HepG2 (cell line): ENCODE results near the gene AADACL4. TPM values are rescaled to one million over a fixed set of nuclear protein-coding genes. Genes with fewer than 3 reads are reported as not detected.

Experiments used
- ATF7 ChIP-seq, 2 experiments: fragments of 450-650 bp in 1 of 2; sonication (generic) in 1 of 2; formaldehyde crosslinking in 1 of 2; IDR thresholded peaks; 2 replicates each; pipeline versions ENCODE4 v1.4.0 to v1.6.1; 2016 to 2020; ENCODE audit warnings: antibody characterized with exemption in 1 of 2, mild to moderate bottlenecking in 1 of 2, missing genetic modification reagents in 1 of 2
- DMAP1 ChIP-seq: IDR thresholded peaks from 2 replicates; pipeline ENCODE4 v1.6.1; 2016
- NR2F6 ChIP-seq, 2 experiments: IDR thresholded peaks; 2 replicates each; pipeline ENCODE4 v1.6.1; 2016; ENCODE audit warnings: antibody characterized with exemption in 1 of 2, mild to moderate bottlenecking in 1 of 2
- SCMH1 ChIP-seq: sonication (generic); formaldehyde crosslinking; IDR thresholded peaks from 2 replicates; pipeline ENCODE4 v1.9.0; 2021; ENCODE audit warnings: missing genetic modification reagents, mild to moderate bottlenecking, borderline replicate concordance
- STAT6 ChIP-seq: sonication (generic); formaldehyde crosslinking; IDR thresholded peaks from 2 replicates; pipeline ENCODE4 v1.4.0; 2020; ENCODE audit warnings: missing genetic modification reagents, mild to moderate bottlenecking, borderline replicate concordance
- TAF15 ChIP-seq: fragments of 200-400 bp; formaldehyde crosslinking; IDR thresholded peaks from one replicate; pipeline ENCODE4 v1.6.1; 2018; ENCODE audit warnings: mild to moderate bottlenecking, low read depth, low read length; ENCODE audit not compliant: poor library complexity, severe bottlenecking
- ZNF318 ChIP-seq: sonication (generic); formaldehyde crosslinking; IDR thresholded peaks from 2 replicates; pipeline ENCODE4 v1.4.0; 2020; ENCODE audit warnings: mild to moderate bottlenecking, missing genetic modification reagents
- ZNF343 ChIP-seq: sonication (generic); formaldehyde crosslinking; IDR thresholded peaks from 2 replicates; pipeline ENCODE4 v1.4.0; 2020; ENCODE audit warnings: mild to moderate bottlenecking, missing genetic modification reagents
- ZNF563 ChIP-seq: sonication (generic); formaldehyde crosslinking; IDR thresholded peaks from 2 replicates; pipeline ENCODE4 v1.8.0; 2022; ENCODE audit warnings: mild to moderate bottlenecking, moderate library complexity, missing genetic modification reagents
- polyA plus RNA-seq, 8 experiments: library from polyadenylated mRNA; depleted of rRNA in 3 of 8; stranded (reverse) in 7 of 8; unstranded in 1 of 8; fragments of >200 nt; fragmentation: Illumina TruSeq in 4 of 8; extraction: Trizol in 4 of 8; gene quantifications; 2 replicates each; pipeline versions ENCODE4 v1.2.1 to v1.2.3, GENCODE V29; 2011 to 2016; ENCODE audit warnings: low read depth in 4 of 8, missing spikeins in 1 of 8, mixed read lengths in 1 of 8; ENCODE audit not compliant: insufficient read depth in 1 of 8
- total RNA-seq, 5 experiments: library from RNA; depleted of rRNA; stranded (reverse); fragments of >200 nt; fragmentation: Illumina TruSeq; extraction: Trizol; gene quantifications; 2 replicates each; pipeline ENCODE4 v1.2.3, GENCODE V29; 2016; ENCODE audit warnings: low read depth in 1 of 5
- TF ChIP-seq, protein P1 (sequence below): sonication (generic); formaldehyde crosslinking; IDR thresholded peaks from 2 replicates; pipeline ENCODE4 v1.4.0; 2020; ENCODE audit warnings: missing genetic modification reagents
- TF ChIP-seq, protein P2 (sequence below): sonication (generic); formaldehyde crosslinking; IDR thresholded peaks from 2 replicates; pipeline ENCODE4 v1.9.0; 2021; ENCODE audit warnings: missing genetic modification reagents, borderline replicate concordance

The AADACL4 gene
- total and polyA plus RNA-seq, 2 of the 13 experiments (the other 11 are each of a cell fraction or from before 2014, with no cell fraction given), result not detected

GRCh38 chr1:12618965-12619791 lies 24.7 kb upstream of the AADACL4 start (continued):
- no peak for TF ChIP-seq ZNF318
- no peak for TF ChIP-seq ATF7 (IDR thresholded peaks at IDR 0.05)
- TF ChIP-seq ATF7 (CRISPR knock-in tag; IDR thresholded peaks at IDR 0.05), result no peak
- peak; percentile 80; the same call in 1 of the 2 replicates for TF ChIP-seq ZNF343 (CRISPR knock-in tag)
- TF ChIP-seq TAF15, result no peak
- TF ChIP-seq, protein P1, sequence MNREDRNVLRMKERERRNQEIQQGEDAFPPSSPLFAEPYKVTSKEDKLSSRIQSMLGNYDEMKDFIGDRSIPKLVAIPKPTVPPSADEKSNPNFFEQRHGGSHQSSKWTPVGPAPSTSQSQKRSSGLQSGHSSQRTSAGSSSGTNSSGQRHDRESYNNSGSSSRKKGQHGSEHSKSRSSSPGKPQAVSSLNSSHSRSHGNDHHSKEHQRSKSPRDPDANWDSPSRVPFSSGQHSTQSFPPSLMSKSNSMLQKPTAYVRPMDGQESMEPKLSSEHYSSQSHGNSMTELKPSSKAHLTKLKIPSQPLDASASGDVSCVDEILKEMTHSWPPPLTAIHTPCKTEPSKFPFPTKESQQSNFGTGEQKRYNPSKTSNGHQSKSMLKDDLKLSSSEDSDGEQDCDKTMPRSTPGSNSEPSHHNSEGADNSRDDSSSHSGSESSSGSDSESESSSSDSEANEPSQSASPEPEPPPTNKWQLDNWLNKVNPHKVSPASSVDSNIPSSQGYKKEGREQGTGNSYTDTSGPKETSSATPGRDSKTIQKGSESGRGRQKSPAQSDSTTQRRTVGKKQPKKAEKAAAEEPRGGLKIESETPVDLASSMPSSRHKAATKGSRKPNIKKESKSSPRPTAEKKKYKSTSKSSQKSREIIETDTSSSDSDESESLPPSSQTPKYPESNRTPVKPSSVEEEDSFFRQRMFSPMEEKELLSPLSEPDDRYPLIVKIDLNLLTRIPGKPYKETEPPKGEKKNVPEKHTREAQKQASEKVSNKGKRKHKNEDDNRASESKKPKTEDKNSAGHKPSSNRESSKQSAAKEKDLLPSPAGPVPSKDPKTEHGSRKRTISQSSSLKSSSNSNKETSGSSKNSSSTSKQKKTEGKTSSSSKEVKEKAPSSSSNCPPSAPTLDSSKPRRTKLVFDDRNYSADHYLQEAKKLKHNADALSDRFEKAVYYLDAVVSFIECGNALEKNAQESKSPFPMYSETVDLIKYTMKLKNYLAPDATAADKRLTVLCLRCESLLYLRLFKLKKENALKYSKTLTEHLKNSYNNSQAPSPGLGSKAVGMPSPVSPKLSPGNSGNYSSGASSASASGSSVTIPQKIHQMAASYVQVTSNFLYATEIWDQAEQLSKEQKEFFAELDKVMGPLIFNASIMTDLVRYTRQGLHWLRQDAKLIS, result peak; percentile 82; the same call in 1 of the 2 replicates
- TF ChIP-seq STAT6, result no peak
- TF ChIP-seq, protein P2, sequence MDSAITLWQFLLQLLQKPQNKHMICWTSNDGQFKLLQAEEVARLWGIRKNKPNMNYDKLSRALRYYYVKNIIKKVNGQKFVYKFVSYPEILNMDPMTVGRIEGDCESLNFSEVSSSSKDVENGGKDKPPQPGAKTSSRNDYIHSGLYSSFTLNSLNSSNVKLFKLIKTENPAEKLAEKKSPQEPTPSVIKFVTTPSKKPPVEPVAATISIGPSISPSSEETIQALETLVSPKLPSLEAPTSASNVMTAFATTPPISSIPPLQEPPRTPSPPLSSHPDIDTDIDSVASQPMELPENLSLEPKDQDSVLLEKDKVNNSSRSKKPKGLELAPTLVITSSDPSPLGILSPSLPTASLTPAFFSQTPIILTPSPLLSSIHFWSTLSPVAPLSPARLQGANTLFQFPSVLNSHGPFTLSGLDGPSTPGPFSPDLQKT (CRISPR knock-in tag), result no peak
- peak; percentile 67 for TF ChIP-seq DMAP1 (CRISPR knock-in tag)
- TF ChIP-seq SCMH1 (CRISPR knock-in tag), result no peak
- peak; percentile 30; the same call in 1 of the 2 replicates for TF ChIP-seq ZNF563 (CRISPR knock-in tag)
- TF ChIP-seq NR2F6 (IDR thresholded peaks at IDR 0.05), result peak; percentile 88
- TF ChIP-seq NR2F6 (CRISPR knock-in tag; IDR thresholded peaks at IDR 0.05), result peak; percentile 90
